ENCODE measurements around the gene HDDC2.
"Not testable (repeated sequence)": the region's sequence is repeated elsewhere in the genome, so short reads cannot be mapped to it uniquely, and the experiment has no call there.

HDDC2 gene

GRCh38 chr6:125307150-125307838 lies 5.5 kb upstream of the HDDC2 start:
- DNase-seq (ENCODE audit: insufficient read length, low spot score) (no peak), FAIRE-seq (no peak)

DNA sequence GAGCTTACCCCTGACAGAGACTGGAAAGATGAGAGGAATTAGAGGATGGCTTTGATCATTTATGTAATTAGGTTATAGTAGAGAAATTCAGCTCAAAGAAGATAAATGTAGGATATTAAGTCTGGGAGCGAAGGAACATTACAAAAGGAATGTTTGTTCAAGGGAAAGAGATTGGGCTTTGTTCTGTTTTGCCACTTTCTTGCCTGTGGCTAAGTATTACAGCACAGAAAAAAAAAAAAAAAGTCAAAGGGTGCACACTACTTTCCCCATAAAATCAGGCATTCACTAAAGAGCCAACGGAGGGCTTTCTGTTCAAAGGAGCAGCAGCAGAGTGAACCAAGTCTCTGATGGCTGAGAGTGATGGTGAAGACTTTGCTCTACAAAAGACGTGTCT lies 5.0 kb upstream of the HDDC2 start:
- DNase-seq (ENCODE audit: insufficient read length, low spot score): no peak
- no peak for FAIRE-seq

DNA sequence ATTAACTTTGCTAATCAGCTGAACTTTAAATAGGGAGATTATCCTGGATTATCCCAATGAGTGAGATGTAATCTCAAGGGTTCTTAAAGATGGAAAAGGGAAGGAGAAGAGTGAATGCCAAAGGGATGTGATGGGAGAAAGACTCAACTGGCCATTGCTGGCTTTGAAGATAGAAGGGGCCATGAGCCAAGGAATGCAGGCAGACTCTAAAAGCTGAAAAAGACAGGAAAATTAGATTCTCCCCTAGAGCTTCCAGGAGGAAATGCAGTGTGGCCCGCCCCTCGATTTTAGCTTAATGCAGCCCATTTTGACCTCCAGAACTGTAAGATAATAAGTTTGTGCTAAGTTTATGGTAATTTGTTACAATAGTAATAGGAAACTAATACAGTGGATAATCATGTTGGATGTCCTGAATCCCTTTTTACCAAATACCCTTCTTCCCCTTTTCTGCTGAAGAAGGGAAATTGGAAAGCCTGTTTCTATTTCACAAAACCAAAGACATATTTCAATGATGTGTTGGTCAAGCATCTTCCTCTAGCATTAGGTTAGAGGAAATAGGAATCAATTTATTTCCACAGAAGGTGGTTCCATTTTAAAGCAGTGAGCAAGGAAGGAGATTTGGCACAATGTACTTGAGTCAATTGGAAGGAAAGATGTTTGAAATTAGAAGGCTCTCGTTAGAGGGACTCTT lies 3.3 kb upstream of the HDDC2 start:
- DNase-seq (ENCODE audit: insufficient read length, low spot score): no peak
- no peak for FAIRE-seq

DNA sequence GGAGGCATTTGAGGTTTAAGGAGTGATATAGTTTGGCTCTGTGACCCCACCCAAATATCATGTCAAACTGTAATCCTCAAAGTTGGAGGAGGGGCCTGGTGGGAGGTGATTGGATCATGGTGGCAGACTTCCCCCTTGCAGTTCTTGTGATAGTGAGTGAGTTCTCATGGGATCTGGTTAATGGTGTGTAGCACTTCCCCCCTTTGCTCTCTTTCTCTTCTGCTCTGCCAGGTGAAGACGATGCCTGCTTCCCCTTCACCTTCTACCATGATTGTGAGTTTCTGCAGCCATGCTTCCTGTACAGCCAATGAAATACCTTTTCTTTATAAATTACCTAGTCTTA lies 1.7 kb upstream of the HDDC2 start:
- DNase-seq (ENCODE audit: insufficient read length, low spot score) (no peak), FAIRE-seq (no peak)

DNA sequence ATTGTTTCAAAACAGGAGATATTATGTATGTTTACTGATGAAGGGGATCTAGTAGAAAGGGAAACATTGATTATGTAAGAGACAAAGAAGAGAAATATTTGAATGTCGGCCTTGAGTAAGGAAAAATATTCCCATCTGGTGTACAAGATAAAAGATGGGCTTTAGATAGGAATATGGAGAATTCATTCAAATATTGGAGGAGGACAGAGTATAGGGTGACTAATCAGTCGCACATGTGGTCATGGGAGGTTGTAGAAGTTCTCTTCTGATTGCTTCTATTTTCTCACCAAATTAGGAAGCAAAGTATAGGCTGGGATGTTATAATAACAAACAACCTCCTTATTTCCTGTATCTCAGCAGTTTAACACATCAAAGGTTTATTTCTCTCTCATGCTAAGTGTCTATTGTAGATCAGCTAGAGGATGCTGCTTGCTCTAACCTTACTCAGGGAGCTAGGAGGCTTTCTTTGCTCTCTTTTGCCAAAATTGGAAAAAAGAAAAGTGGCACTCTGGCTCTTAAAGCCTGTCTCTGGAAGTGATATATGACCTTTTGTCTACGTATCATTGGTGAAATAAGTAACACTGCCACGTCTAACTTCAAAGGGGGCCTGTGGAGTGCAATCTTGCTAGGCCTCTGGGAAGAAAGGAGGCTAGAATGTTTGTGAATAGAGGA lies 1.2 kb upstream of the HDDC2 start:
- DNase-seq (ENCODE audit: insufficient read length, low spot score): no peak

DNA sequence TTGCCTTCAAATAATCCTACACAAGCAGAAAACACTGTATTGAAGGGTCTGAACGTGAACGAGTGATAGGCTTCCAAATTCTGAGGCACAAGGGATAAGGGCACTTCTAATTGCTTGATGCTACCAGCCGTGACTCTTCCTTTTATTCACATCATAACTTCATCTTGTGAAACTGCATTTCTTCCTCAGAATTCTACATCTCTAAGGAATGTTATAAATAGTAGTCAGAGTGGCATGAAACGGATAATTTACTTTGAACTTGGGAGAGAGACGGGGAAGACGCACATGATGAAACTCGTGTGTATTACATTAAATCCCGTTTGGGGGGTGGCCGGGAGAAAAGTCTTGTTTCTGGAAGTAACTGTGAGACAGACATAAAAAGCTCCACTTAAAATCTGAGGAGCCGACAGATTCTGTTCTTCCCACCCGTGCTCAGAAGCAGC lies 754 bp downstream of the HDDC2 start:
- FAIRE-seq: peak; percentile 86
- DNase-seq (ENCODE audit: insufficient read length, low spot score): no peak

More for the DNA sequence above, 1.2 kb upstream of the HDDC2 start:
- peak; percentile 28 for FAIRE-seq

DNA sequence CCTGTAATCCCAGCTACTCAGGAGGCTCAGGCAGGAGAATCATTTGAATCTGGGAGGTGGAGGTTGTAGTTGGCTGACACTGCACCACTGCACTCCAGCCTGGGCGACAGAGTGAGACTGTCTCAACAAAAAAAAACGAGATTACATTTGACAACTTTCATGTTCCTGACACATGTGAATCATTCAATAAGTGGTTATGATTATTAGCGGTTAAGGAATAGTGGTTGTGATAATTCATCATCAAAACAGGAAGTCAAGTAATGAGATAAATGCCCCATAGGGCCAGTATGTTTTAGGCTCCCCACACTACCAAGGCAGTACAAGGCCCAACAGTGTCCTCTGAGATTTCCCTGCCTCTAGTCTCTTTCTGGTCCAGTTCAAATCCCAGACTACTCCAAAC lies 2.5 kb downstream of the HDDC2 start:
- FAIRE-seq (no peak), DNase-seq (ENCODE audit: insufficient read length, low spot score) (no peak)

- FAIRE-seq (no peak), DNase-seq (ENCODE audit: insufficient read length, low spot score) (no peak)
Measured at GRCh38 chr6:125296471-125296870, 5.3 kb downstream of the HDDC2 start.

DNA sequence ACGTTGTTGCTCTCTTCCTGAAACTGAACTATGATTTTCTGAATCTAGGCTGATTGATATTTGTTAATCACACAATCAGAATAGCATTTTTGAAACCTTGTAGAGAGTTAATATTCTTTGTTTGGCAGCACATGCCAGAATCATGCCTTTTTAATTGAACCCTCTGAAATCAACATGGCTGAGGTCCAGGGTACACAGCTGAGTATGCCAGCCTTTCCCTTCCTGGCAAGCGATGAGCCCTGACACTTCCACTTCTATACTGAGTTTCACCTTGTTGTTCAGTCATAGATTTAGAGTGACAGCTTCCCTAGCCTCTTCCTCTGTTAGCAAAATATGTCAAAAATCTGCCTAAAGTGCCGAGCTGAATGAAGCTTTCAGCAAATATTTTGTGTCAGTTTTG lies 6.8 kb downstream of the HDDC2 start:
- FAIRE-seq (no peak), DNase-seq (ENCODE audit: insufficient read length, low spot score) (no peak)

DNA sequence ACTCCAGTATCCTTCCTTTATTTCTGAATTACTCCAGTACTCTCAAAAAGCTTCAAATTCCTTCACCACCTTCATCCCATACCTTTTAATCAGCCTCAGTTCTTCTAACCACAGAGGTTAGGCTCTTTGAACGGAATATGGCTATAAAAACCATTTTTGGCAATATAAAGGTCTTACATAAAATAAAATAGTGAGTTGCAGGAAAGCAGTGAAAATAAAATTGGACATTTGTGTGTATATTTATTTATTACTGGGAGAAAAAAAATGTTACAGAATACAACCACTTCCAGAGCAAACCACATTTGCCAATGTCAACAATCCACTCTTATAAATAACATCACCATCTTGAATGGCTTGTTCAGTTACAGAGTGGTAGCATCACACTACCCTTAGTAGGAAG lies 7.7 kb downstream of the HDDC2 start:
- FAIRE-seq (no peak), DNase-seq (ENCODE audit: insufficient read length, low spot score) (no peak)

DNA sequence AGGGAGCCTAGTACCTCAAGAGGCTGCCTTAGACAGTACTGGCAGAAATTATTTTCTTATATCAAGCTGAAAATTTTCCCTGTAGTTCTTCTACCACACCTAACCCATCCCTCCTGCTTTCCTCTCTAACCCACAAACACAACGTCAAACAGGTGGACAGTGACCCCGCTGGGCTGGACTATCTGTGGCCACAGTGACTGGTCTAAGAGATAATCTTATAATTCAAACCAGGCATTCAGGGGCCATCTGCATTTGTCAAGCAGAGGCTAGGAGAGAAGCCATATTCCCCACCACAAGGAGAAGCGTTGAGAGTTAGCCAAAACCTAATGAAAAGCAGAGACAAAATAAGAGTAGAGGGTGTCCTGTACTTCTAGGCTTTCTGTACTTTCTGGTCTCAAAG lies 8.2 kb downstream of the HDDC2 start:
- FAIRE-seq: no peak
- DNase-seq (ENCODE audit: insufficient read length, low spot score): no peak

DNA sequence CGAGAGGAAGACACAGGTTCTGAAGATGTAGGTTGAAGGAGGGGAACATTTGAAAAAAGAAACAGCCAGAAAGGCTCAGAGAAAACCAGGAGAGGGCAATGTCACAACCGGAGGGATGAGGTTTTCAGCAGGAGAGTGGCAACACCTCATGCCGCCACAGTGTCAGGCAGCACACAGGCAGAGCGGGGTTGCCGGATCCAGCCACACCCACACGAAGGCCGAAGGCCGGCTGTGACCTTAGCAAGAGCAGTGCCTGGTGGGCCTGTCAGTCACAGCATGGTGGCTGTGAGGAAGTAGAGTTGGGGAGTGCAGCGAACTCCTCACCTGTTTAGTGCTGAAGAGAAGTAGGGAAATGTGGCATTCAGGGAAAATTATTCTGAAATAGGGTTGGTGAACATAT lies 14.0 kb downstream of the HDDC2 start:
- DNase-seq (ENCODE audit: insufficient read length, low spot score): no peak
- FAIRE-seq: no peak

GRCh38 chr6:125285936-125286335 lies 15.8 kb downstream of the HDDC2 start:
- DNase-seq (ENCODE audit: insufficient read length, low spot score) (no peak), FAIRE-seq (no peak)

DNA sequence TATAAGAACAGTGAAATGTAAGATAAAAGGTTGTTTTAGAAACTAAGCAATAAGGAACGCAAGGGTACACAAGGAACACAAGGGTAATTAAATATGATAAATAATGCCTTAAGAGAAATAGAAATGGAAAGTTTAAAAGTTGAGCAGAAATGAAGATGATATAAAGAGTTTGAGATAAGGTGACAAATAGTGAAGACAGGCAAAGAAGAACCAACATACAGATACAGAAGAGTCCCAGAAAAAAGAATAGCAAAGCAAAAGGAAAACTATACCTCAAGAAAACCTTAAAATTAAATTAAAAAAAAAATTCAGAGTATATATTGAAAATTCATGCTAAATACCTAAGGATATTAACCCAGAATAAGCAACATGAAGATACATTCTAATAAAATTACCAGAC lies 16.4 kb downstream of the HDDC2 start:
- no peak for FAIRE-seq
- no peak for DNase-seq (ENCODE audit: insufficient read length, low spot score)

- not testable (repeated sequence) for DNase-seq (ENCODE audit: insufficient read length, low spot score); FAIRE-seq
Measured at GRCh38 chr6:125282470-125282869, 19.3 kb downstream of the HDDC2 start.

- FAIRE-seq; DNase-seq (ENCODE audit: insufficient read length, low spot score): not testable (repeated sequence)
Measured at GRCh38 chr6:125280370-125281035, 21.3 kb downstream of the HDDC2 start.

DNA sequence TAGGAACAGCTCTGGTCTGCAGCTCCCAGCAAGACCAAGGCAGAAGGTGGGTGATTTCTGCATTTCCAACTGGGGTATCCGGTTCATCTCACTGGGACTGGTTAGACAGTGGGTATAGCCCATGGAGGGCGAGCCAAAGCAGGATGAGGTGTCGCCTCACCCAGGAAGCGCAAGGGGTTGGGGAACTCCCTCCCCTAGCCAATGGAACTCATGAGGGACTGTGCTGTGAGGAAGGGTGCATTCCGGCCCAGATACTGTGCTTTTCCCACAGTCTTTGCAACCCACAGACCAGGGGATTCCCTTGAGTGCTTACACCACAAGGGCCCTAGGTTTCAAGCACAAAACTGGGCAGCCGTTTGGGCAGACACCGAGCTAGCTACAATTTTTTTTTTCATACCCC lies 21.8 kb downstream of the HDDC2 start:
- no peak for FAIRE-seq
- DNase-seq (ENCODE audit: insufficient read length, low spot score): no peak

- FAIRE-seq: no peak
- DNase-seq (ENCODE audit: insufficient read length, low spot score): no peak
Measured at GRCh38 chr6:125277838-125278237, 23.9 kb downstream of the HDDC2 start.

DNA sequence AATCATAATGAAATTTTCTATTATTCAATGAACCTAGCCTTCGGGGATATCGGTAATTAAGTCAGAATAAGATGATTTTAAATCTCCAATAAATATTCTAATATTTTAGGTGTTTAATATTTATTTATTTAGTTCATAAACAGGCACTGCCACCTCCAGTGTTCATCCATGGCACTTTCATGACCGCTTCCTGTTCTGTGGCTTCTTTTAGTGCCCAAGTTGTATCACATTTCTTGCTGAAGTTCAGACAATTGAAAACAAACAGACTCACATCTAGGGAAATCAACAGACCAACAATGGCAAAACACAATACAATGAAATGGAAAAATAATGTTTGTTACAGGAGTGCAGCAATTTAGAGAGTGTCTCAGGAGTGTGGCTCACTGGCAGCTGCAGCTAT lies 26.0 kb downstream of the HDDC2 start:
- no peak for FAIRE-seq

DNA sequence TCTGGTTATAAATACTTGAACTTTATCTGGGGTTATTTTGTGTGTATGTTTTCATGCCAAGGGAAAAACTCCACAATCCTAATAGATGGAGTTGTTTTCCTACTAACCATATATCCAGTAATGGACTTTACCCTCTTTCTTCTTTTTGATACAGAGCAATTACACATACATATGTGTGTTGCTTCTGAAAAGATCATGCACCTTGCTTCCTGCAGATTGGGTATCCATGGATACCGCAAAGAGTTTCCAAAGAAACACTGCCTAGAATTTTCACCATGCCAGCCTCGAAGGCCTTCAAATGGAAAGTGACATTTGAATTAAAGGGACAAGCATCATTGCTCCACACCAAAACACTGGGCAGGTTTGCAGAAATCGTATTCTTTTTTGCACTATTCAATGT lies 26.8 kb downstream of the HDDC2 start:
- DNase-seq (ENCODE audit: insufficient read length, low spot score) (no peak), FAIRE-seq (no peak)

More for the DNA sequence above, 26.0 kb downstream of the HDDC2 start:
- no peak for DNase-seq (ENCODE audit: insufficient read length, low spot score)

DNA sequence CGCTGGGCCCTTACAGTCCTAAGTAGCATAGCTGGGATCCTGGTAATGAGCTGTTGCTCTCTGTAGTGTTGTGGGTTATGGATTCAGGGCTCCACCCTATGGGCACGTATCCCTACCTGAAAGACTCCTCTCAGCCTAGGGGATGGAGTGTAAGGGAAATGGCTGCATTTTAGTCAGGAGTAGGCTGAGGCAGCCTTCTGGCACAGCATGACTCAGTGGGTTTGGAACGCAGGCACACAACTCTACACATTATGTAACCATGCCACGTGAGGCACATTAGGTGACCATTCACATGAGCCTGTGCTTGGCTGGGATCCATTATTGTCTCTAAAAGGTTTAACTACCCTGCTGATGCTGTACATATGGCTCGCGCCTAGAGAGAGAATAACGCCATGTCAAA lies 27.8 kb downstream of the HDDC2 start:
- DNase-seq (ENCODE audit: insufficient read length, low spot score) (no peak), FAIRE-seq (no peak)
